GM12878 (cell line): ENCODE data around the gene FAM50A. TPM values are rescaled to one million over a fixed set of nuclear protein-coding genes. Genes with fewer than 3 reads are reported as not detected.

Source experiments
- ATAC-seq: fragments of 200-7000 bp; cut with Tn5 transposase; 3 replicates; pipeline ENCODE4 v1.9.1; 2020; ENCODE audit warnings: mild to moderate bottlenecking, moderate library complexity
- BruUV-seq: library from RNA; stranded (reverse); fragments of 400-500 nt; replicated peaks from 2 replicates; lab custom pipeline; 2021; lab: Mats Ljungman, UMichigan
- CTCF ChIA-PET: fragments of 300-600 bp; sonication (Branson Sonifier 250); formaldehyde crosslinking; extraction: SDS; loops from one replicate; lab custom pipeline; 2021; ENCODE audit warnings: inconsistent platforms; lab: Yijun Ruan, JAX
- POLR2A ChIA-PET: fragments of 350-600 bp; formaldehyde crosslinking; extraction: SDS; loops from one replicate; lab custom pipeline; 2021; ENCODE audit warnings: inconsistent platforms; lab: Charles Lee
- RAD21 ChIA-PET: fragments of 300-600 bp; sonication (Branson Sonifier 250); formaldehyde crosslinking; loops from one replicate; lab custom pipeline; 2023; ENCODE audit warnings: antibody characterized with exemption; ENCODE audit not compliant: unreplicated experiment; lab: Charles Lee
- SMC1A ChIA-PET: fragments of 300-600 bp; sonication (Branson Sonifier 250); formaldehyde crosslinking; loops from one replicate; lab custom pipeline; 2023; ENCODE audit not compliant: unreplicated experiment, uncharacterized antibody; lab: Charles Lee
- DNase-seq: peaks from one replicate; pipeline ENCODE4 v3.0.0-alpha.2; 2011; ENCODE audit warnings: low read depth, low spot score
- FAIRE-seq: peaks from 3 replicates; lab custom pipeline; 2011; peaks lifted over from hg19 to GRCh38; lab: Jason Lieb, UNC
- H2AFZ ChIP-seq: 2 replicates; pipeline ENCODE4 v1.6.0; 2011; ENCODE audit warnings: low read depth, low read length, control low read depth; ENCODE audit not compliant: control insufficient read depth
- H3K27ac ChIP-seq: 2 replicates; pipeline ENCODE4 v1.5.1; 2011; ENCODE audit warnings: control low read depth; ENCODE audit not compliant: control insufficient read depth, insufficient read depth
- H3K27me3 ChIP-seq, 2 experiments: replicated peaks in 1 of 2; 2 replicates each; pipeline versions ENCODE4 v1.6.0 to v1.6.1; 2011; ENCODE audit warnings: low read length in 1 of 2; ENCODE audit not compliant: control insufficient read depth in 2 of 2, insufficient read depth in 2 of 2
- H3K36me3 ChIP-seq, 2 experiments: 2 replicates each; pipeline ENCODE4 v1.5.1; 2011; ENCODE audit warnings: low read length in 1 of 2; ENCODE audit not compliant: control insufficient read depth in 2 of 2, insufficient read depth in 2 of 2
- H3K4me1 ChIP-seq: 2 replicates; pipeline ENCODE4 v1.6.1; 2011; ENCODE audit warnings: mild to moderate bottlenecking, low read length, moderate library complexity, mixed read lengths; ENCODE audit not compliant: control insufficient read depth, insufficient read depth
- H3K4me2 ChIP-seq: 2 replicates; pipeline ENCODE4 v1.6.0; 2011; ENCODE audit warnings: control low read depth; ENCODE audit not compliant: control insufficient read depth, insufficient read depth
- H3K4me3 ChIP-seq: fragments of 200-600 bp; sonication (generic); 2 replicates; pipeline ENCODE4 v1.5.1; 2016
- H3K79me2 ChIP-seq: 2 replicates; pipeline ENCODE4 v1.6.0; 2011; ENCODE audit warnings: low read length; ENCODE audit not compliant: control insufficient read depth, insufficient read depth
- H3K9ac ChIP-seq: 2 replicates; pipeline ENCODE4 v1.8.0; 2011; ENCODE audit warnings: low read length, control low read depth, mixed read lengths; ENCODE audit not compliant: control insufficient read depth, insufficient read depth
- H3K9me3 ChIP-seq: replicated peaks from 3 replicates; pipeline ENCODE4 v1.5.1; 2011; ENCODE audit warnings: mild to moderate bottlenecking, low read length; ENCODE audit not compliant: control insufficient read depth, insufficient read depth
- H4K20me1 ChIP-seq: 2 replicates; pipeline ENCODE4 v1.6.0; 2011; ENCODE audit not compliant: control insufficient read depth, insufficient read depth
- ATF2 ChIP-seq: IDR thresholded peaks from 2 replicates; pipeline ENCODE4 v1.6.1; 2012; ENCODE audit warnings: low read length, inconsistent platforms
- IKZF2 ChIP-seq, 2 experiments: fragments of 450-650 bp; IDR thresholded peaks; 2 replicates each; pipeline ENCODE4 v1.6.1; 2017; ENCODE audit warnings: mild to moderate bottlenecking in 2 of 2, moderate library complexity in 2 of 2
- IRF4 ChIP-seq: IDR thresholded peaks from 2 replicates; pipeline ENCODE4 v1.6.1; 2011; ENCODE audit warnings: low read depth, low read length
- IRF5 ChIP-seq: fragments of 450-650 bp; IDR thresholded peaks from 2 replicates; pipeline ENCODE4 v1.6.1; 2017; ENCODE audit warnings: borderline replicate concordance
- NBN ChIP-seq: fragments of 450-650 bp; IDR thresholded peaks from 2 replicates; pipeline ENCODE4 v1.6.1; 2016
- RBBP5 ChIP-seq: fragments of 200-600 bp; sonication (generic); conservative IDR thresholded peaks from 2 replicates; pipeline ENCODE4 v1.6.1; 2016
- SMARCA5 ChIP-seq: fragments of 450-650 bp; IDR thresholded peaks from 2 replicates; pipeline ENCODE4 v1.6.1; 2017; ENCODE audit warnings: mild to moderate bottlenecking
- SREBF2 ChIP-seq: IDR thresholded peaks from 2 replicates; pipeline ENCODE4 v1.6.1; 2012; ENCODE audit warnings: mild to moderate bottlenecking, low read length
- WGBS: methylation state at CpG from one replicate; pipeline ENCODE4 v1.1.6; 2016; ENCODE audit warnings: low lambda C conversion rate; ENCODE audit not compliant: insufficient replicate concordance, insufficient coverage; ENCODE audit errors: missing lambda C conversion rate; 5-methylcytosine and 5-hydroxymethylcytosine counted together
- in situ Hi-C: fragments of 300-500 bp; cut with MboI; formaldehyde crosslinking; loops from 9 replicates; pipeline ENCODE4 v1.14.3; 2018; ENCODE audit warnings: mixed read lengths
- intact Hi-C: fragments of 100-400 bp; cut with micrococcal nuclease; formaldehyde crosslinking; loops from one replicate; pipeline ENCODE4 v1.14.2; 2022; ENCODE audit not compliant: unreplicated experiment
- polyA plus RNA-seq, 11 experiments: library from polyadenylated mRNA; depleted of rRNA in 4 of 11; unstranded in 6 of 11; stranded (reverse) in 5 of 11; fragments of >200 nt; fragmentation: Nextera tagmentation in 4 of 11; fragmentation: Illumina TruSeq in 1 of 11; extraction: Ambion mirVana in 4 of 11; extraction: Trizol in 1 of 11; gene quantifications; 1 replicate in 1 of 11; 2 replicates in 10 of 11; pipeline versions ENCODE4 v1.2.1 to v1.2.3, GENCODE V29; 2011 to 2016; ENCODE audit warnings: inconsistent platforms in 2 of 11, missing spikeins in 2 of 11, low read depth in 1 of 11
- total RNA-seq, 4 experiments: library from RNA; depleted of rRNA in 3 of 4; stranded (reverse); fragments of >200 nt in 3 of 4; fragmentation: Illumina TruSeq in 1 of 4; extraction: Trizol in 1 of 4; gene quantifications; 2 replicates each; pipeline versions ENCODE4 v1.2.1 to v1.2.3, GENCODE V29; 2013 to 2021

FAM50A gene
- total and polyA plus RNA-seq, 10 of the 15 experiments (the other 5 are each of a cell fraction or from before 2014, with no cell fraction given) = 4.2 to 46.7 (median 34.6) TPM

- TF ChIP-seq ATF2 (no peak), IRF5 (no peak)
- TF ChIP-seq, all 136 proteins: peak for 0
These were observed 5.7 kb downstream of the FAM50A start (continued) for GRCh38 chrX:154449618-154450017.

- CTCF ChIA-PET = no interaction called here
- FAIRE-seq (no peak), ATAC-seq (no peak), DNase-seq (no peak)
- H3K79me2 ChIP-seq = no peaks in the 10 kb centered on the region
- no peak for TF ChIP-seq SMARCA5
- TF ChIP-seq RBBP5 = no peak
- no peak for TF ChIP-seq NBN
- TF ChIP-seq IKZF2 (IDR thresholded peaks at IDR 0.05) = no peak
- no peak for TF ChIP-seq SREBF2
- no peak for TF ChIP-seq IRF4
- in situ Hi-C loops (no loop called here), intact Hi-C loops (no loop called here)
- no peaks in the 10 kb centered on the region; the same call in 2 of the 3 replicates for H3K9me3 ChIP-seq
- H3K4me1 ChIP-seq = no peaks in the 10 kb centered on the region
- RAD21 ChIA-PET = no interaction called here
- H3K4me3 ChIP-seq = no peak overlapping the region
- 82% methylated on average over 17 of the region's 17 CpGs for WGBS
- POLR2A ChIA-PET = no interaction called here
- SMC1A ChIA-PET = no interaction called here
- H3K27ac ChIP-seq = no peak overlapping the region
- H3K27me3 ChIP-seq = no peaks in the 10 kb centered on the region
- H3K4me2 ChIP-seq = no peak overlapping the region
- H3K36me3 ChIP-seq = peaks cover 0 to 2% of the 10 kb centered on the region in 2 experiments; a peak in 2 of 4 replicates
- H4K20me1 ChIP-seq = no peaks in the 10 kb centered on the region
- H3K9ac ChIP-seq = no peak overlapping the region
- no TSS peak for BruUV-seq
- no peak overlapping the region for H2AFZ ChIP-seq
These were observed 6.4 kb downstream of the FAM50A start for GRCh38 chrX:154450312-154450711.
